IMR-90 (cell line): ENCODE results near the gene NDFIP2. TPM values are rescaled to one million over a fixed set of nuclear protein-coding genes. Genes with fewer than 3 reads are reported as not detected.

ENCODE experiments used
- ATAC-seq: fragments of 200-7000 bp; cut with Tn5 transposase; 2 replicates; pipeline ENCODE4 v1.9.1; 2020; ENCODE audit warnings: low read depth, mild to moderate bottlenecking, moderate library complexity
- BruUV-seq: library from RNA; stranded (reverse); fragments of 400-500 nt; replicated peaks from 2 replicates; lab custom pipeline; 2021; lab: Mats Ljungman, UMichigan
- CTCF ChIA-PET: fragments of 300-600 bp; formaldehyde crosslinking; extraction: SDS; loops from one replicate; lab custom pipeline; 2021; ENCODE audit warnings: antibody characterized with exemption; lab: Yijun Ruan, JAX
- POLR2A ChIA-PET: fragments of 300-600 bp; sonication (Branson Sonifier 250); formaldehyde crosslinking; loops from one replicate; lab custom pipeline; 2022; ENCODE audit warnings: antibody characterized with exemption; ENCODE audit not compliant: unreplicated experiment; lab: Charles Lee
- DNase-seq: peaks from one replicate; pipeline ENCODE4 v3.0.0; 2013
- H2AFZ ChIP-seq: replicated peaks from 2 replicates; pipeline ENCODE3; 2013; ENCODE audit warnings: low read length, mild to moderate bottlenecking; ENCODE audit not compliant: poor library complexity
- H2AK5ac ChIP-seq: 2 replicates; pipeline ENCODE4 v1.6.1; 2013; ENCODE audit warnings: low read depth, low read length, inconsistent platforms
- H2AK9ac ChIP-seq: replicated peaks from 2 replicates; pipeline ENCODE3; 2013; ENCODE audit warnings: mild to moderate bottlenecking, low read depth, low read length, moderate library complexity; ENCODE audit not compliant: poor library complexity
- H2BK120ac ChIP-seq: 2 replicates; pipeline ENCODE4 v1.6.1; 2013; ENCODE audit warnings: low read depth, low read length, inconsistent platforms
- H2BK15ac ChIP-seq: 3 replicates; pipeline ENCODE4 v1.6.1; 2013; ENCODE audit warnings: low read depth, low read length, inconsistent platforms
- H2BK20ac ChIP-seq: 2 replicates; pipeline ENCODE4 v1.6.1; 2013; ENCODE audit warnings: low read depth, mild to moderate bottlenecking, inconsistent platforms, low read length, moderate library complexity
- H2BK5ac ChIP-seq: 2 replicates; pipeline ENCODE4 v1.6.1; 2013; ENCODE audit warnings: mild to moderate bottlenecking, low read depth, low read length, inconsistent platforms; ENCODE audit not compliant: poor library complexity, severe bottlenecking
- H3K14ac ChIP-seq: replicated peaks from 2 replicates; pipeline ENCODE4 v1.6.1; 2013; ENCODE audit warnings: low read depth, low read length, inconsistent platforms
- H3K18ac ChIP-seq: 2 replicates; pipeline ENCODE4 v1.6.1; 2013; ENCODE audit warnings: low read depth, low read length, control low read depth
- H3K23ac ChIP-seq: 2 replicates; pipeline ENCODE4 v1.6.1; 2013; ENCODE audit warnings: low read depth, low read length, inconsistent platforms
- H3K27ac ChIP-seq: 2 replicates; pipeline ENCODE4 v1.5.1; 2013; ENCODE audit warnings: mild to moderate bottlenecking, control low read depth, low read length; ENCODE audit not compliant: insufficient read depth
- H3K27me3 ChIP-seq: 2 replicates; pipeline ENCODE4 v1.6.1; 2013; ENCODE audit warnings: low read length; ENCODE audit not compliant: control insufficient read depth, insufficient read depth
- H3K36me3 ChIP-seq: 2 replicates; pipeline ENCODE4 v1.6.1; 2013; ENCODE audit warnings: low read length, mixed read lengths; ENCODE audit not compliant: control insufficient read depth, insufficient read depth
- H3K4ac ChIP-seq: 2 replicates; pipeline ENCODE4 v1.6.1; 2013; ENCODE audit warnings: low read depth, low read length, inconsistent platforms
- H3K4me1 ChIP-seq: 2 replicates; pipeline ENCODE4 v1.6.1; 2013; ENCODE audit warnings: low read length, mixed read lengths; ENCODE audit not compliant: control insufficient read depth, insufficient read depth
- H3K4me2 ChIP-seq: 2 replicates; pipeline ENCODE4 v1.6.1; 2013; ENCODE audit warnings: low read depth, mild to moderate bottlenecking, control low read depth, low read length, moderate library complexity
- H3K4me3 ChIP-seq: 2 replicates; pipeline ENCODE4 v1.5.1; 2013; ENCODE audit warnings: low read depth, mild to moderate bottlenecking, control low read depth, low read length, moderate library complexity; ENCODE audit not compliant: insufficient read depth
- H3K56ac ChIP-seq: 2 replicates; pipeline ENCODE4 v1.6.1; 2013; ENCODE audit warnings: low read length, inconsistent platforms; ENCODE audit not compliant: insufficient read depth; ENCODE audit errors: extremely low read depth
- H3K79me1 ChIP-seq, 2 experiments: 2 replicates each; pipeline ENCODE4 v1.6.1; 2013; ENCODE audit warnings: low read length in 2 of 2, inconsistent platforms in 1 of 2, low read depth in 1 of 2
- H3K9ac ChIP-seq: 2 replicates; pipeline ENCODE4 v1.6.1; 2013; ENCODE audit warnings: low read depth, low read length, control low read depth
- H3K9me1 ChIP-seq: 2 replicates; pipeline ENCODE4 v1.6.1; 2013; ENCODE audit warnings: low read length, inconsistent platforms; ENCODE audit not compliant: insufficient read depth
- H3K9me3 ChIP-seq: 2 replicates; pipeline ENCODE4 v1.6.1; 2013; ENCODE audit warnings: low read length; ENCODE audit not compliant: control insufficient read depth, insufficient read depth
- H4K20me1 ChIP-seq: 2 replicates; pipeline ENCODE4 v1.6.1; 2013; ENCODE audit warnings: low read length, inconsistent platforms; ENCODE audit not compliant: insufficient read depth
- H4K5ac ChIP-seq: 2 replicates; pipeline ENCODE4 v1.6.1; 2013; ENCODE audit warnings: mild to moderate bottlenecking, low read depth, low read length, control low read depth
- H4K8ac ChIP-seq, 2 experiments: 2 replicates each; pipeline ENCODE4 v1.6.1; 2013; ENCODE audit warnings: low read depth in 2 of 2, low read length in 2 of 2, control low read depth in 1 of 2, inconsistent platforms in 1 of 2
- H4K91ac ChIP-seq: 2 replicates; pipeline ENCODE4 v1.6.1; 2013; ENCODE audit warnings: low read depth, low read length, inconsistent platforms; ENCODE audit not compliant: insufficient read depth
- BHLHE40 ChIP-seq: fragments of 150-350 bp; IDR thresholded peaks from 2 replicates; pipeline ENCODE4 v1.6.1; 2016; ENCODE audit warnings: mild to moderate bottlenecking, low read depth, low read length
- CEBPB ChIP-seq: IDR thresholded peaks from 2 replicates; pipeline ENCODE4 v1.6.1; 2012; ENCODE audit warnings: low read depth, low read length, improper control_type of control experiment
- CHD1 ChIP-seq: IDR thresholded peaks from 2 replicates; pipeline ENCODE4 v1.6.1; 2012; ENCODE audit warnings: low read depth, low read length, improper control_type of control experiment
- CTCF ChIP-seq: conservative IDR thresholded peaks from 2 replicates; pipeline ENCODE4 v1.5.1; 2012; ENCODE audit warnings: mild to moderate bottlenecking, low read depth, low read length, improper control_type of control experiment
- FOS ChIP-seq: fragments of 150-350 bp; IDR thresholded peaks from 2 replicates; pipeline ENCODE4 v1.6.1; 2016; ENCODE audit warnings: low read depth, low read length
- MAFK ChIP-seq: IDR thresholded peaks from 2 replicates; pipeline ENCODE4 v1.6.1; 2012; ENCODE audit warnings: low read depth, low read length, improper control_type of control experiment
- MAZ ChIP-seq: IDR thresholded peaks from 2 replicates; pipeline ENCODE4 v1.6.1; 2012; ENCODE audit warnings: low read depth, mild to moderate bottlenecking, low read length, improper control_type of control experiment, moderate library complexity, borderline replicate concordance
- MXI1 ChIP-seq: IDR thresholded peaks from 2 replicates; pipeline ENCODE4 v1.6.1; 2012; ENCODE audit warnings: low read depth, mild to moderate bottlenecking, low read length, moderate library complexity, borderline replicate concordance
- NFE2L2 ChIP-seq: fragments of 150-350 bp; IDR thresholded peaks from 2 replicates; pipeline ENCODE4 v1.6.1; 2016; ENCODE audit warnings: low read depth, mild to moderate bottlenecking, low read length
- POLR2A ChIP-seq: IDR thresholded peaks from 2 replicates; pipeline ENCODE4 v1.6.1; 2012; ENCODE audit warnings: mild to moderate bottlenecking, low read depth, low read length
- RAD21 ChIP-seq: IDR thresholded peaks from 2 replicates; pipeline ENCODE4 v1.6.1; 2012; ENCODE audit warnings: low read length, improper control_type of control experiment
- RCOR1 ChIP-seq: IDR thresholded peaks from 2 replicates; pipeline ENCODE4 v1.6.1; 2012; ENCODE audit warnings: mild to moderate bottlenecking, low read length, improper control_type of control experiment; ENCODE audit not compliant: insufficient replicate concordance
- RFX5 ChIP-seq: IDR thresholded peaks from 2 replicates; pipeline ENCODE4 v1.8.0; 2012; ENCODE audit warnings: low read depth, mild to moderate bottlenecking, low read length, moderate library complexity
- SMC3 ChIP-seq: fragments of 150-350 bp; IDR thresholded peaks from 2 replicates; pipeline ENCODE4 v1.6.1; 2016; ENCODE audit warnings: low read depth, mild to moderate bottlenecking, antibody characterized with exemption, low read length, moderate library complexity
- USF2 ChIP-seq: fragments of 150-350 bp; IDR thresholded peaks from 2 replicates; pipeline ENCODE4 v1.6.1; 2017; ENCODE audit warnings: mild to moderate bottlenecking, antibody characterized with exemption, low read length, low read depth
- WGBS, 2 experiments: methylation state at CpG; one replicate each; pipeline versions ENCODE4 v1.1.5 to v1.1.7; 2013; ENCODE audit warnings: missing lambda C conversion rate in 2 of 2; ENCODE audit not compliant: insufficient read length in 1 of 2; ENCODE audit errors: extremely low coverage in 2 of 2; 5-methylcytosine and 5-hydroxymethylcytosine counted together
- dilution Hi-C: fragments of 300-500 bp; cut with HindIII; formaldehyde crosslinking; loops from one replicate; pipeline ENCODE4 v1.14.3; 2018; ENCODE audit warnings: low sequenced_read_pairs; ENCODE audit not compliant: unreplicated experiment
- in situ Hi-C: fragments of 300-500 bp; cut with MboI; formaldehyde crosslinking; loops from 3 replicates; pipeline ENCODE4 v1.14.3; 2019; ENCODE audit warnings: low sequenced_read_pairs, inconsistent platforms, mixed read lengths
- intact Hi-C: fragments of 100-400 bp; cut with micrococcal nuclease; formaldehyde crosslinking; loops from 2 replicates; pipeline ENCODE4 v1.10.0; 2022
- polyA plus RNA-seq, 3 experiments: library from polyadenylated mRNA; depleted of rRNA; stranded (reverse); fragments of >200 nt; gene quantifications; 2 replicates each; pipeline ENCODE4 v1.2.3, GENCODE V29; 2012; ENCODE audit warnings: low replicate concordance in 1 of 3
- total RNA-seq: library from RNA; depleted of rRNA; stranded (reverse); fragments of >200 nt; gene quantifications from 2 replicates; pipeline ENCODE4 v1.2.3, GENCODE V29; 2012
- TF ChIP-seq, protein P1 (sequence below): fragments of 150-350 bp; IDR thresholded peaks from 2 replicates; pipeline ENCODE4 v1.6.1; 2016; ENCODE audit warnings: low read depth, mild to moderate bottlenecking, low read length, moderate library complexity, borderline replicate concordance

Gene NDFIP2
- total and polyA plus RNA-seq, 2 of the 4 experiments (the other 2 are of a cell fraction) = 23.8 to 25.8 TPM

- no peak; the same call in 1 of the 2 replicates for ATAC-seq
- POLR2A ChIA-PET = interaction anchor here (0.6 kb wide), 1 partner anchor 1402 kb away, joined by 3 read pairs; no protein-coding TSS in a partner anchor
These were observed 123.8 kb downstream of the NDFIP2 start for GRCh38 chr13:79604752-79605151.

More at GRCh38 chr13:79604752-79605151, 123.8 kb downstream of the NDFIP2 start:
- H4K20me1 ChIP-seq = no peaks in the 10 kb centered on the region
- H2AK9ac ChIP-seq = no peak overlapping the region
- no peaks in the 10 kb centered on the region for H3K9me1 ChIP-seq
- TF ChIP-seq RFX5 = no peak
- no peak for TF ChIP-seq CHD1
- TF ChIP-seq BHLHE40 = no peak
- TF ChIP-seq NFE2L2 = no peak
- TF ChIP-seq, protein P1, sequence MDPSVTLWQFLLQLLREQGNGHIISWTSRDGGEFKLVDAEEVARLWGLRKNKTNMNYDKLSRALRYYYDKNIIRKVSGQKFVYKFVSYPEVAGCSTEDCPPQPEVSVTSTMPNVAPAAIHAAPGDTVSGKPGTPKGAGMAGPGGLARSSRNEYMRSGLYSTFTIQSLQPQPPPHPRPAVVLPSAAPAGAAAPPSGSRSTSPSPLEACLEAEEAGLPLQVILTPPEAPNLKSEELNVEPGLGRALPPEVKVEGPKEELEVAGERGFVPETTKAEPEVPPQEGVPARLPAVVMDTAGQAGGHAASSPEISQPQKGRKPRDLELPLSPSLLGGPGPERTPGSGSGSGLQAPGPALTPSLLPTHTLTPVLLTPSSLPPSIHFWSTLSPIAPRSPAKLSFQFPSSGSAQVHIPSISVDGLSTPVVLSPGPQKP = no peak
- no peak for TF ChIP-seq USF2
- TF ChIP-seq RAD21 = no peak
- TF ChIP-seq POLR2A = no peak
- no peak for TF ChIP-seq FOS
- TF ChIP-seq RCOR1 = no peak
- TF ChIP-seq SMC3 = no peak
- TF ChIP-seq MAFK = no peak
- TF ChIP-seq MAZ = no peak
- TF ChIP-seq MXI1 = no peak
- TF ChIP-seq CTCF = no peak
- no peak for TF ChIP-seq CEBPB
- H2BK15ac ChIP-seq = no peak overlapping the region
- H3K14ac ChIP-seq = no peak overlapping the region
- H2AK5ac ChIP-seq = no peak overlapping the region
- no peak overlapping the region for H3K27ac ChIP-seq
- H4K8ac ChIP-seq = no peak overlapping the region
- H3K4me3 ChIP-seq = no peak overlapping the region
- H4K5ac ChIP-seq = no peak overlapping the region
- no TSS peak for BruUV-seq
- DNase-seq = no peak
- H3K4me2 ChIP-seq = no peak overlapping the region; the same call in 1 of the 2 replicates
- H3K36me3 ChIP-seq = no peaks in the 10 kb centered on the region
- H3K18ac ChIP-seq = no peak overlapping the region
- intact Hi-C loops = no loop called here
- dilution Hi-C loops = no loop called here
- in situ Hi-C loops = no loop called here
- no peak overlapping the region for H2BK5ac ChIP-seq
- no peak overlapping the region for H3K4ac ChIP-seq
- H2AFZ ChIP-seq = no peak overlapping the region
- WGBS, 2 experiments = no CpG with 5 or more reads among the region's 2 CpGs
- no peak overlapping the region for H3K56ac ChIP-seq
- H2BK120ac ChIP-seq = no peak overlapping the region
- H3K79me1 ChIP-seq = no peaks in the 10 kb centered on the region
- H3K9me3 ChIP-seq = no peaks in the 10 kb centered on the region
- CTCF ChIA-PET = no interaction called here
- no peak overlapping the region for H3K9ac ChIP-seq
- no peak overlapping the region for H4K91ac ChIP-seq
- no peak overlapping the region for H2BK20ac ChIP-seq
- H3K27me3 ChIP-seq = no peaks in the 10 kb centered on the region
- no peak overlapping the region for H3K23ac ChIP-seq
- H3K4me1 ChIP-seq = no peaks in the 10 kb centered on the region
